Spinal cord (tissue), 10 donors: ENCODE results near the gene LDLRAD4. TPM values are rescaled to one million over a fixed set of nuclear protein-coding genes. Genes with fewer than 3 reads are reported as not detected.

Experiments
- DNase-seq, 6 donors: peaks; one replicate each; pipeline versions ENCODE4 v3.0.0 to v3.0.0-alpha.2; 2013 to 2015; ENCODE audit warnings: low spot score in 6 of 6, low read depth in 4 of 6
- H3K27ac ChIP-seq: one replicate; pipeline ENCODE4 v1.5.1; 2013; ENCODE audit warnings: low read depth, low read length, control low read depth
- H3K27me3 ChIP-seq: one replicate; pipeline ENCODE4 v1.6.1; 2013; ENCODE audit warnings: low read length; ENCODE audit not compliant: control insufficient read depth, insufficient read depth
- H3K36me3 ChIP-seq: one replicate; pipeline ENCODE4 v1.6.1; 2013; ENCODE audit warnings: low read length; ENCODE audit not compliant: control insufficient read depth, insufficient read depth
- H3K4me1 ChIP-seq: one replicate; pipeline ENCODE4 v1.6.1; 2013; ENCODE audit warnings: low read length; ENCODE audit not compliant: control insufficient read depth, insufficient read depth
- H3K4me3 ChIP-seq: one replicate; pipeline ENCODE4 v1.5.1; 2013; ENCODE audit warnings: low read depth, low read length, control low read depth
- H3K9me3 ChIP-seq: one replicate; pipeline ENCODE4 v1.6.1; 2013; ENCODE audit warnings: low read length; ENCODE audit not compliant: control insufficient read depth, insufficient read depth
- WGBS: methylation state at CpG from one replicate; pipeline ENCODE4 v1.1.5; 2013; ENCODE audit warnings: missing lambda C conversion rate; ENCODE audit not compliant: insufficient coverage; 5-methylcytosine and 5-hydroxymethylcytosine counted together
- polyA plus RNA-seq, 2 donors: library from polyadenylated mRNA; unstranded; fragments of 120-200 nt; gene quantifications; one replicate each; pipeline ENCODE4 v1.2.1, GENCODE V29; 2013; ENCODE audit not compliant: insufficient read length in 2 of 2
- total RNA-seq, 2 donors: library from RNA; depleted of rRNA in 1 of 2; stranded (reverse); fragments of 120-200 nt in 1 of 2; fragments of >200 nt in 1 of 2; gene quantifications; one replicate each; pipeline versions ENCODE4 v1.2.3 to v1.2.4, GENCODE V29; 2013 to 2014
- donor health status: healthy.

The LDLRAD4 gene
- total and polyA plus RNA-seq, 4 donors: 26.7 to 67.7 (median 38.5) TPM

- whole genome bisulfite sequencing: 78% methylated on average over 13 of the region's 14 CpGs
- Histone ChIP-seq H3K27ac (no peak overlapping the region), H3K36me3 (peaks cover 3% of the 10 kb centered on the region), H3K27me3 (no peaks in the 10 kb centered on the region), H3K4me3 (no peak overlapping the region), H3K4me1 (peaks cover 67% of the 10 kb centered on the region), H3K9me3 (no peaks in the 10 kb centered on the region)
- peak in 1 of 6 donors; percentile 49 for DNase-seq
Observed at GRCh38 chr18:13451661-13452387, 233.3 kb downstream of the LDLRAD4 start.

GRCh38 chr18:13452388-13452811 is 233.8 kb downstream of the LDLRAD4 start:
- Histone ChIP-seq H3K4me1 (peaks cover 65% of the 10 kb centered on the region), H3K27ac (no peak overlapping the region), H3K27me3 (no peaks in the 10 kb centered on the region)

DNA sequence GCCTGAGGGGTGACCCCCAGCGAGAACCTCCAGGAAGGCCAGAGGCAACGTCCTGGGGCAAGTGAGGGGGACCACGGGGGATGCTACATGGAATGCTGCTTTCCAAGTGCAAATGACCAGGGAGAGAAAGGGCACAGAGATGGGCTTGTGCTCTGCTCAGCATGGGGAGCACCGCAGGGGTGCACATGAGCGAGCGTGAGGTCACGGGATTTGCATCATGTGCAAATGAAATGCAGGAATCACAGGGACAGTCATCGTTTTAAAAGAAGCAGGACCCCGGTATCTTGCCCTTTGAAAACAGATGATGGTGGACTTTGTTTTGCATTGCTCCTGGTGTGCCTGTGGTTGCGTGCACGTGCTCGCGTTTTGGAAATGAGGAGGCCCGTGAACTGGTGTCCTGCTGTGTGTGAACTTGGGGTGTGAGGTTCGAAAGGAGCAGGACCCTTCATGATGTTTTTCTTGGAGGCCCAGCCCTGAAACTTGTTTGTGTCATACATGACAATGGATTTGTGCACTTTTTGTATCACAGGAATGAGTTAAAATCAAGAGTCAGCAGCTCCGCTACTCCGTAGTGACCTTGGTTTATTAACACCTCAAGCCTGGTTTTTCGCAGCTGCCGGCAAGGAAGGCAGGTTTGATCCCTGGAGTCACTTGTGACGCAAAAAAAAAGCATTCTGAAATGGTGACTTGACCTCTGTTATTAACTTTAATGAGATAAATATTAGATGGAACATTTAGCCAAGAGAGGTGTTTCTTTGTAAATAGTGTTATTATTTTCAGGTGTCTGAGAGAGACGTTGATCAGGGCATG is 234.5 kb downstream of the LDLRAD4 start:
- WGBS: 54% methylated on average over 20 of the region's 21 CpGs
- H3K27me3 ChIP-seq: no peaks in the 10 kb centered on the region
- DNase-seq: no peak
- peaks cover 59% of the 10 kb centered on the region for H3K4me1 ChIP-seq
- H3K36me3 ChIP-seq: peaks cover 3% of the 10 kb centered on the region
- no peaks in the 10 kb centered on the region for H3K9me3 ChIP-seq
- H3K4me3 ChIP-seq: no peak overlapping the region
- no peak overlapping the region for H3K27ac ChIP-seq

More at GRCh38 chr18:13452388-13452811, 233.8 kb downstream of the LDLRAD4 start:
- H3K9me3 ChIP-seq: no peaks in the 10 kb centered on the region
- no peak overlapping the region for H3K4me3 ChIP-seq
- DNase-seq: peak in 1 of 6 donors; percentile 43
- WGBS: 57% methylated on average over 6 of the region's 8 CpGs
- H3K36me3 ChIP-seq: peaks cover 3% of the 10 kb centered on the region

DNA sequence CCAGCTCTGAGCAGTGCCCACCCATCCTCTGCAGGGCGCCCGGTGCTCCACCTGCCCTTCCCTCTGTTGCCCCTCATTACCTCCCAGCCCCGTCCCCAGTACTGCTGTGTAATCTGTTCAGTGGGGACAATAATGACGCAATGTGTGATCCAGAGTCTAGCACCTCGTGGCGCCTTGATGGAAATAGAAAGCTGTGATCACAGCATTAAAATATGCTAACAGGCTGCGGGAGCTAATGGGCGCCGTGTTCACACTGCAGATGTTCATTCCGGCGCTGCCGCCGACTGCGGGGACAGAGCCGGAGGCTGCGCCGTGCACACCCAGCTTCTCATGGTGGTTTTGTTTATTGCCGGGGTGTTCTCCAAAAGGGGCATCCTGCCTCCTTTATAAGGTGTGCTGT is 235.2 kb downstream of the LDLRAD4 start:
- WGBS: 58% methylated on average over 18 of the region's 18 CpGs
- Histone ChIP-seq H3K27ac (no peak overlapping the region), H3K4me1 (peaks cover 53% of the 10 kb centered on the region), H3K27me3 (no peaks in the 10 kb centered on the region), H3K36me3 (peaks cover 3% of the 10 kb centered on the region), H3K4me3 (no peak overlapping the region), H3K9me3 (no peaks in the 10 kb centered on the region)
- DNase-seq: peak in 3 of 6 donors; percentile 42 to 94 (median 90)

DNA sequence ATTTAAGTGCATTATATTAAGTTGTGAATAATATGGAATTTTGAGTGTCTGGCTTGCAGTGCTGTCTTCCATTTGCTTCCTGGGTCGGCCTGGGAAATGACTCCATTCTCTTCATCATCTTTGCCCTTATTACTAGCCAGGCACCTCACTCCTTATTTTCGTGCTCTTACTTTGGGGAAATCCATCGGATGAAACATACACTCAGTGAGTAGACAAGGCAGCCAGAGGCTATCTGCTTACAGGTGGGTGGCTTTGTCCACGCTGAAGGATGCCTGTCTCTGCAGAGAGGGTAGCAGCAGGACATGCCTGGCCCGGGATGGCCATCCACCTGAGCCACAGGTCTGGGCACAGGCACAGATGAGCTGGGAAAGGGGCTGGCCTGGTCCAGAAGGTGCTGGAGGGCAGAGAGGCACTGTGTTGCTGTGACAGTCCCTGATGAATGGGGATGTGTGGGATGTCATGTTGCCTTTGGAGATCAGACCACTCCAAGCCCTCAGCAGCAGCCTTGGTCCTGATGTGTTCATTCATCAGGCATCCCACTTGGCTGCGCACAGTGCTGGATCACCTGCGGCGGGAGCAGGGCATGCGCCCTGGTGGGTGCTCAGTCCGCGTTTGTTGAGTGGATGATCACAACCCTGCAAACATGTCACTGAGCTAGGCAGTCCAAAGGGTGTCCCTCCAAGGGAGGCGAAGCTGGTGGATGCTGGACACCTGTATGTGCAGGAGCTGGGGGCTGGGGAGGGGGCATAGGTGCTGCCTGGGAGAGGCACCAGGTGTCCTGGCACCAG is 236.0 kb downstream of the LDLRAD4 start:
- Histone ChIP-seq H3K4me1 (peaks cover 49% of the 10 kb centered on the region), H3K36me3 (peaks cover 3% of the 10 kb centered on the region), H3K27me3 (no peaks in the 10 kb centered on the region), H3K4me3 (no peak overlapping the region), H3K9me3 (no peaks in the 10 kb centered on the region), H3K27ac (no peak overlapping the region)
- 86% methylated on average over 11 of the region's 12 CpGs for WGBS
- no peak for DNase-seq

GRCh38 chr18:13455471-13455870 is 236.9 kb downstream of the LDLRAD4 start:
- peak in 1 of 6 donors; percentile 48 for DNase-seq
- no peaks in the 10 kb centered on the region for H3K27me3 ChIP-seq
- 59% methylated on average over 4 of the region's 6 CpGs for WGBS
- H3K4me1 ChIP-seq: peaks cover 43% of the 10 kb centered on the region
- no peaks in the 10 kb centered on the region for H3K9me3 ChIP-seq
- no peak overlapping the region for H3K27ac ChIP-seq
- no peak overlapping the region for H3K4me3 ChIP-seq
- peaks cover 3% of the 10 kb centered on the region for H3K36me3 ChIP-seq

- Histone ChIP-seq H3K4me3 (no peak overlapping the region), H3K27ac (no peak overlapping the region), H3K9me3 (no peaks in the 10 kb centered on the region), H3K4me1 (peaks cover 43% of the 10 kb centered on the region), H3K36me3 (peaks cover 3% of the 10 kb centered on the region), H3K27me3 (no peaks in the 10 kb centered on the region)
- DNase-seq: peak in 1 of 6 donors; percentile 78
- 67% methylated on average over 17 of the region's 19 CpGs for WGBS
Observed at GRCh38 chr18:13455960-13456481, 237.5 kb downstream of the LDLRAD4 start.

- DNase-seq: no peak
- Histone ChIP-seq H3K4me1 (peaks cover 43% of the 10 kb centered on the region), H3K9me3 (no peaks in the 10 kb centered on the region), H3K27me3 (no peaks in the 10 kb centered on the region), H3K4me3 (no peak overlapping the region), H3K27ac (peak overlapping the region; percentile 1), H3K36me3 (peaks cover 3% of the 10 kb centered on the region)
- WGBS: 85% methylated on average over 2 of the region's 3 CpGs
Observed at GRCh38 chr18:13456736-13457271, 238.2 kb downstream of the LDLRAD4 start.

DNA sequence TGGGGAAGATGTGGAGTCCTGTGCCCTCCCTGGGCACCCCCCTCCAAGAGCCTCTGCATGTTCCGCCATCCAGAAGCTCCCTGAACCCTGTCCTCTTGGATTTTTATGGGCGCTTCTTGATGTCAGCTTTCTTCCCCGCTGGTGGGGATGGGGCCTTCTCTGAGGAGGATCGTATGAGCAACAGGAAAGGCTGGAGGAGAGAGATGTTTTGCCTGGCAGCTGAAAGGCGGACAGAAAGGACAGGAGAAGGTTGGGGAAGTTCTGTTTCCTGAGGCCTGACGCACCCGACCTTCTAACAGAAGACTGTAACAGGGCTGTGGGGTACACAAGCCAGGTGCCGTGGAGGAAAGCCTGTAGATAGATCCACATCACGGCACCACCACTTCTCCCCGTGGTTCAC is 238.8 kb downstream of the LDLRAD4 start:
- Histone ChIP-seq H3K4me3 (no peak overlapping the region), H3K27ac (peak overlapping the region; percentile 1), H3K27me3 (no peaks in the 10 kb centered on the region), H3K9me3 (no peaks in the 10 kb centered on the region), H3K36me3 (peaks cover 3% of the 10 kb centered on the region), H3K4me1 (peaks cover 38% of the 10 kb centered on the region)
- 85% methylated on average over 9 of the region's 10 CpGs for WGBS
- no peak for DNase-seq
